Testis (tissue), 2 donors: ENCODE data around the gene COL6A1.

Experiments
- POLR2A ChIP-seq: fragments of 450-650 bp; IDR thresholded peaks from one replicate; pipeline ENCODE4 v1.6.1; 2017; ENCODE audit warnings: antibody characterized with exemption, mild to moderate bottlenecking, moderate library complexity
- TF ChIP-seq, protein P1 (sequence below), 3 experiments: fragments of 450-650 bp in 2 of 3; fragments of 200-600 bp in 1 of 3; sonication (generic) in 1 of 3; IDR thresholded peaks; one replicate each; pipeline ENCODE4 v1.5.1; 2016 to 2019; ENCODE audit warnings: antibody characterized with exemption in 3 of 3, mild to moderate bottlenecking in 2 of 3, moderate library complexity in 1 of 3

- TF ChIP-seq, protein P1, sequence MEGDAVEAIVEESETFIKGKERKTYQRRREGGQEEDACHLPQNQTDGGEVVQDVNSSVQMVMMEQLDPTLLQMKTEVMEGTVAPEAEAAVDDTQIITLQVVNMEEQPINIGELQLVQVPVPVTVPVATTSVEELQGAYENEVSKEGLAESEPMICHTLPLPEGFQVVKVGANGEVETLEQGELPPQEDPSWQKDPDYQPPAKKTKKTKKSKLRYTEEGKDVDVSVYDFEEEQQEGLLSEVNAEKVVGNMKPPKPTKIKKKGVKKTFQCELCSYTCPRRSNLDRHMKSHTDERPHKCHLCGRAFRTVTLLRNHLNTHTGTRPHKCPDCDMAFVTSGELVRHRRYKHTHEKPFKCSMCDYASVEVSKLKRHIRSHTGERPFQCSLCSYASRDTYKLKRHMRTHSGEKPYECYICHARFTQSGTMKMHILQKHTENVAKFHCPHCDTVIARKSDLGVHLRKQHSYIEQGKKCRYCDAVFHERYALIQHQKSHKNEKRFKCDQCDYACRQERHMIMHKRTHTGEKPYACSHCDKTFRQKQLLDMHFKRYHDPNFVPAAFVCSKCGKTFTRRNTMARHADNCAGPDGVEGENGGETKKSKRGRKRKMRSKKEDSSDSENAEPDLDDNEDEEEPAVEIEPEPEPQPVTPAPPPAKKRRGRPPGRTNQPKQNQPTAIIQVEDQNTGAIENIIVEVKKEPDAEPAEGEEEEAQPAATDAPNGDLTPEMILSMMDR (IDR thresholded peaks at IDR 0.05) = no peak
- no peak for TF ChIP-seq POLR2A
Measured at GRCh38 chr21:45959779-45960390, 21.7 kb upstream of the COL6A1 start.
